GM18861 (cell line): Measurements from ENCODE around the gene NF1.

ENCODE experiments used
- ATAC-seq: cut with Tn5 transposase; IDR thresholded peaks from one replicate; pipeline ENCODE4 v1.9.1; 2021; ENCODE audit not compliant: unreplicated experiment

Gene NF1

DNA sequence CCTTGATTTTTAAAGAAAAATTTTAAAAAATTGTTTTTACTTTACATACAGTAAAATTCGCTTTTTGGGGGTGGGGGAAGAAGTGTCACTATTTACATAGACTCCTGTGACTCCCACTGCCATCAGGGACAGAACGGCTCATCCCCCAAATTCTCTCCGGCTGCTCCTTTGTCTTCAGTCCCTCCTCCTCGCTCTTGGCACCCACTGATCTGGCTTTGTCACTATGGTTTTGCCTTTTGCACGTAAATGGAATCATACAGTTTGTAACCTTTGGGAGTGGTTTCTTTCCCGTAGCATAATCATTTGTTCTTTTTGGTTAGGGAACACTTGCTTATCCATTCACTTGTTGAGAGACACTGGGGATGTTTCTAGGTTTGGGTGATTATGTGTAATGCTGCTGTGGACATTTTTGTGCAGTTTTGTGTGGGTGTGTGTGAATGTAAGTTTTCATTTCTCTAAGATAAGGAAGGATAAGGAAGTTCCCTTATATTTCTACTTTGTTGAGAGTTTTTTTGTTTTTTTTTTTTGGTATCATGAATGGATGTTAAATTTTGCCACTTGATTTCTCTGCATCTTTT is 324.1 kb downstream of the NF1 start:
- ATAC-seq = no peak

DNA sequence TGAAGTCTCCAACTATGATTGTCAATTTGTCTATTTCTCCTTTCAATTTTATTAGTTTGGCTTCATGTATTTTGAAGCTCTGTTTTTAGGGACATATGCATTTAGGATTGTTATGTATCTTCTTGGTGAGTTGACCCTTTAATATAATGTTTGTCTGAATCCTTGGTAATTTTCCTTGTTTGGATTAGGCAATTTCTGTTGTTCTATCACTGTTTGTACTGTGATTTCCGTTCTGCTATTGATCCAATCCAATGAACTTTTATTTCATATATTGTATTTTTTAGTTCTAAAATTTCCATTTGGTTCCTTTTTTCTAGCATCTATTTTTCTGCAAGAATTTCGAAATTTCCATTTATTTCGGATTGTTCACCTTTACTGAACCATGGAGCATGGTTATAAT is 327.7 kb downstream of the NF1 start:
- ATAC-seq = no peak

DNA sequence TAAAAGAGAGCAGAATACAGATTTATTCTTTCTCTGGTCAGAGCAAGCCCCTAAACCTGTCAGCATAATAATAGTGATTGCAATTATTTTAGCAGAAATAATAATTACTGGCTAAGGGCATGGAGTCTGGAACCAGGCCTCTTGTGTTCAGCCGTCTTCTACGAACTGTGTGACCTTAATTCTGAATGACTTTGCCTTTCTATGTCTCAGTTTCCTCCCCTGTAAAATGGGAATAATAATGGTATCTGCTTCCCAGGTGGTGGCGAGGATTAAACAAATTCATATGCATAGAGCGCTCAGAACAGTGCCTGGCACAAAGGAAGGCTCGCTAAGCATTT is 330.1 kb downstream of the NF1 start:
- no peak for ATAC-seq

DNA sequence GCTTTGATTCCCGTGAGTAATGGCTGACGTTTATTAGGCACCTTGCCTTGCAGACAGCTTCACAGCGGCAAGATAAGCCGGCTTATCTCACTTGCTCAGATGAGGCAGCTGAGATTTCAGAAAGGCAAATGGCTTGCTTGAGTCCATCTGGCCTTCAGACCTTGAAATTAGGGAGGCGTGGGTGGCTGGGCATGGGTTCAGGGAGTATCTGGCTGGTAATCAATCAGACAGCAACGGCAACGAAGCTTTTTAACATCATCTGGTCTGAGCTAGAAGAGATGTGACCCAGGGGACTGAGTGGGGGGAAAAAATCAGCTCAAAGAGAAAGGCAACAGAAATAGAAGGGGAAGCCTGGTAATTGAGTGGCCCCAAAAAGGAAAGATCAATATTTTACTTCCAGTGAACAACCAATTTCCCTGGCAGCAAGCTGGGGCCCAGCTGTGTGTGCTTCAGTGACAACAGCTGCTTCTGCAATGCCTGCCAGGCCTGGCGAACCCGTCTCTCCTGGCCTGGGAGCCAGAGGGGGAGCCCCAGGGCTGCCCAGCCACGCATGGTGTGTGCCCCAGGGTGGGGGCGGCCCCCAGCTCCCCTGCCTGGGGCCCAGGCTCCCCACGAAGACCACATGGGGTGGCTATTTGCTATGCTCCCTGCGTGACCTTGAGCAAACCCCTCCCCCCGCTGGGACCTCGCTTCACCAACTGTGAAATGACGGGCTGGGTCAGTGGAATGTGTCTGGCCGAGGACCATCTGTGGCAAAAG is 330.7 kb downstream of the NF1 start:
- ATAC-seq = no peak
